Stimulated activated CD4-positive, alpha-beta T cell treated with anti-CD3 and anti-CD28 coated beads, Interleukin-4, amount 100 ng/mL, for 4 hours (primary cell): ENCODE results near the gene KRT15.

Experiments
- DNase-seq, 2 experiments: peaks; one replicate each; pipeline ENCODE4 v3.0.0-alpha.2; 2020

The KRT15 gene

DNA sequence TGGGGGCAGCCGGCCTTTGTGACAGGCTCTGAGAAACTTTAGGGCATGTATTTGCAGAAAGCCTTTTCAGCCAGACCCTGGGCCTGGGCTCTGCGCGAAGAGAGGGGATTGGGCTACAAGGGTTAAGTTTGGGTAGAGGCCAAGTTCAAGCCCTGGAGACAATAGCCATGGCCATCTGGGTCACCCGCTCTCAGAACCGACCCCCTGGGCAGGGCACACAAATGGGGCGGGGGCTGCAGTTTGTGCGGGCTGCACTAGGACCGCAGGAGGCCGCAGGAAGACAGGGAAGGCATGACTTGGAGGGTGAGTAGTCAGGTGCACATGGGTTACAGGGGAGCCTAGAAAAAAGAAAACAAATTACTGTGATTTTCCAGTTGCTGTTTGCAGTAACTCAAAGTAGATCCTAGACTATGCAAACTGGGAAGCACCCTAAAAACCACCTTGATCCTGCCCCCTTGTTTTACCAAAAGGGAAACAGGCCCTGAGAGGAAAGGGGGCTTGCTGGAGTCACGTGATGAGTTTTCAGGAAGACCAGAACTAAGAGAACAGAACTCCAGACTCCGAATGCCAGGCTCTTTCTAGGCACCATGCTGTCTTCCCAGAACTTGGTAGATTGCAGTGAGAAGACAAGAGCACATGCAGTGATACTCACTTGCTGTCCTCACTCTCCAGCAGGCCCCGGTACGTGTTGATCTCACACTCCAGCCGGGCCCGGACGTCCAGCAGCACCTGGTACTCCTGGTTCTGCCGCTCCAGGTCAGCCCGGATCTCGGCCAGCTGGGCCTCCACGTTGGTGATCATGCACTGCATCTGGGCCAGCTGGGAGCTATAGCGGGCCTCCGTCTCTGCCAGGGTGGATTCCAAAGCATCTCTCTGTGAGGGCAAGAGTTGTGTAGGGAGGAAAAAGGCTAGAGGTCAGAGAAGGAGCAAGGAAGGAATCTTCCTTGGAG lies 41.5 kb downstream of the KRT15 start:
- DNase-seq = no peak

DNA sequence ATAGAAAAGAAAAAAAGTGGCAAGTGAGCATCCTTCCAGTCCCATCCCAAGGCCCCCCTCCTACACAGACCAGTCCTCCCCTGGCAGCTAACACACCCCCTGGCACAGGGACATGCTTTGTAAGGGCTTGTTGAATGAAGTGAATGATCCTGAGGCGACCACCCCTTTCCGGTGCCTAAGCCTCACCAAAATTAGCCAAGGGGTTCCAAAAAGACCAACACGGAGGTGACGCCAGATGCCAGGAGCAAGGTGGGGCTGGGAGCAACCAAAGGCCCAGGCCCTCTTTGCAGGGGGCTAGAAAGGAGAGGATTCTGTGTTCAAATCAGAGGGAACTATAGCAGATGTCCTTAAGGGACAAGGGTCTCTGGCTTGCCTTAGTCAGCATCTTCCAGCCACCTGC lies 43.3 kb downstream of the KRT15 start:
- no peak for DNase-seq

DNA sequence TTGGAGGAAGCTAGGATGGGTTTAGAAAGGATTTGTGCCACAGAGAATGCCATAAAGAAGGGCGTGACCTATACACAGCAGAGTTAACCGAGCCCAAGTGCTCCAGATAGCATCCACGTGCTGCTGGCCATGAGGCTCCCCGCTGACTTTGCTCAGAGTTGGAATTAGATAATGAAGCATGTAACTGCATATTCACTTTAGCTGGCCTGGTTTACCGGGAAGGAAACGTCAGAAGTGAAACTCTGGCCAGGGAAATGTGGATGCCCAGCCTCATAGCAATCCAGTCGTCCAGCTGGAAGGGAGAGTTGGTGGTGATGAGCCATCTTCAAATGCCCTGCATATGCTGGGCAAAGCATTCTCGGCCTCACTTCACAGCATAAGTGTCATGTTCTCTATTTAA lies 43.8 kb downstream of the KRT15 start:
- DNase-seq = no peak

DNA sequence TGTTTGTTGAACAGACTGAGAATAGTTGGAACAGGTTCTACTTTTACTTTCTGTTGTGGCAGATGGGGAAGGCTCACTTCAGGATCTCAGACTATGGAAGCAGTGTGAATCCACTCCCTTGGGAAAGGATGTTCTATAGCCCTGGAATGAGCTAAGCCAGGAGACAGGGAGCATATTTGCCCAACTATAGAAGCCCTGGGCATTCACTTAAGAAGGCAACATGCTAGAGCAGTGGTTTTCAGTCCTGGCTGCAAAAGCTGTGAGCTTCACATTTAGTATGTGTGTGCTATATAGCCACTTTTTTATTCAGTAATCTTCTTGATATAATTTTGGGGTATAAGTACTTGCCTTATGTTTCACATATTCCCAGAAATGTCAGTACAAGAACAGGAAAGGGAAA lies 50.3 kb downstream of the KRT15 start:
- DNase-seq = no peak

GRCh38 chr17:41467561-41467960 lies 51.1 kb downstream of the KRT15 start:
- no peak for DNase-seq

DNA sequence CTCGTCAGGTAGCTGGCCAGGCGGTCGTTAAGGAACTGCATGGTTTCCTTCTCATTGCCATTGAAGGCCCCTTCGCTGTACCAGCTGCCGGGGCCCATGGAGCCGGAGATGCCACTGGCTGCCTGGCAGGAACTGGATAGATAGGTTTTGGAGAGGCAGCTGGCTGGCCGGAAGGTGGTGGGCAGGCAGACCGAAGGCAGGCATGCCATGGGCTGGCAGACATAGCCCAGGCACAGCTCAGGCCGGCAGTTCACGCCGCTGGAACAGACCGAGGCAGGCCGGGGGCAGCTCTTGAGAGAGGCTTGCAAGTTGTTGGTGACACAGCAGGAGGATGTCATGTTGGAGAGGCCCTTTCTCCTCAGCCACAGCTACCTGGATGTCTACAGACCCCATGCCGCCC lies 51.7 kb downstream of the KRT15 start, which contains the start of gene KRT32:
Gene KRT32, minus strand, starts transcription at position 399 of the 400 bp plus-strand sequence. Its CDS starts 61 bp downstream, at position 338.
- no peak for DNase-seq

- no peak for DNase-seq
Observed at GRCh38 chr17:41464682-41465081, 54.0 kb downstream of the KRT15 start.

DNA sequence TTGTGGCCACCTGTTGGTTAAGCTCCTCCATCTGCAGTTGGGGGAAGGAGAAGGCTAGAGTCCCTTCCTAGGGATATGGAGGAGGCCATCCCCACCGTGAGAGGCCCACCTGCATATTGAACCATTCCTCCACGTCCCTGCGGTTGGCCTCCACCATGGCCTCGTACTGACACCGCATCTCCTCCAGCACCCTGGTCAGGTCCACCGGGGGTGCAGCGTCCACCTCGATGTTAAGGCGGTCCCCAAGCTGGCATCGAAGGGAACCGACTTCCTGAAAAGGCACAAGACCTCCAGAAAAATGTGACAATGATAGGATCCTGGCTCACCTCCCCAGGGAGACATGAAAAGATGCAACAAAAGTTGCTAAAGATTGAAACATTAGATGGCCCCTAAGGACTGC lies 54.5 kb downstream of the KRT15 start:
- DNase-seq = no peak

- DNase-seq = no peak
Observed at GRCh38 chr17:41463746-41464145, 54.9 kb downstream of the KRT15 start.
